PC-3 (cell line): Measurements from ENCODE around the gene RAB6B.

Experiments used
- EZH2 ChIP-seq: fragments of 300-600 bp; sonication (generic); IDR thresholded peaks from one replicate; pipeline ENCODE4 v1.6.1; 2017; ENCODE audit warnings: antibody characterized with exemption, mild to moderate bottlenecking, low read length; ENCODE audit not compliant: unreplicated experiment
- EZH2phosphoT487 ChIP-seq: fragments of 300-600 bp; sonication (generic); IDR thresholded peaks from 2 replicates; pipeline ENCODE4 v1.6.1; 2018; ENCODE audit warnings: mild to moderate bottlenecking, antibody characterized with exemption, low read length, borderline replicate concordance
- TF ChIP-seq, protein P1 (sequence below): fragments of 300-600 bp; sonication (generic); conservative IDR thresholded peaks from 2 replicates; pipeline ENCODE4 v1.5.1; 2017; ENCODE audit warnings: antibody characterized with exemption, low read depth, mild to moderate bottlenecking, low read length

DNA sequence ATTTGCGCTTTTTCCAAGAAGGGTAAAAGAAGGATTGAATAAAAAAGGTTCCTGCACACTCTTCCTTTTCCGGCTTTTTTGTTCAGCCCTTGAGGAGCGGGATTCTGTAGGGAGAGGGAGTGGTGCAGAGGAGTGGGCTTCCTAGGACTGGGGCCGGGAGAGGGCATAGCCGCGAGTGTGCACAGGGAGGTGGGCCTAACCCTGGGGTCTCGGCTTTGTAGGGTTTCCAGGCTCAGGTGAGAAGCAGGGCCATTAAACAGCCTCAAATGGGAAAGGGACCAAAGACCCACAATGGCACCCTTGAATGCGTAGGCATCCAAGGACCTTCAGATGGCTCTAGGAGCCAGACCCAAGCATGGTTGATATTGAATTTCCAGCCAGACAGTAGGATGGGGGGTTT lies 35.4 kb upstream of the RAB6B start:
- TF ChIP-seq, protein P1, sequence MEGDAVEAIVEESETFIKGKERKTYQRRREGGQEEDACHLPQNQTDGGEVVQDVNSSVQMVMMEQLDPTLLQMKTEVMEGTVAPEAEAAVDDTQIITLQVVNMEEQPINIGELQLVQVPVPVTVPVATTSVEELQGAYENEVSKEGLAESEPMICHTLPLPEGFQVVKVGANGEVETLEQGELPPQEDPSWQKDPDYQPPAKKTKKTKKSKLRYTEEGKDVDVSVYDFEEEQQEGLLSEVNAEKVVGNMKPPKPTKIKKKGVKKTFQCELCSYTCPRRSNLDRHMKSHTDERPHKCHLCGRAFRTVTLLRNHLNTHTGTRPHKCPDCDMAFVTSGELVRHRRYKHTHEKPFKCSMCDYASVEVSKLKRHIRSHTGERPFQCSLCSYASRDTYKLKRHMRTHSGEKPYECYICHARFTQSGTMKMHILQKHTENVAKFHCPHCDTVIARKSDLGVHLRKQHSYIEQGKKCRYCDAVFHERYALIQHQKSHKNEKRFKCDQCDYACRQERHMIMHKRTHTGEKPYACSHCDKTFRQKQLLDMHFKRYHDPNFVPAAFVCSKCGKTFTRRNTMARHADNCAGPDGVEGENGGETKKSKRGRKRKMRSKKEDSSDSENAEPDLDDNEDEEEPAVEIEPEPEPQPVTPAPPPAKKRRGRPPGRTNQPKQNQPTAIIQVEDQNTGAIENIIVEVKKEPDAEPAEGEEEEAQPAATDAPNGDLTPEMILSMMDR, result no peak
- no peak for TF ChIP-seq EZH2
- TF ChIP-seq EZH2phosphoT487, result no peak
